ENCODE results near the gene TLL1.

- TF ChIP-seq, protein P1, sequence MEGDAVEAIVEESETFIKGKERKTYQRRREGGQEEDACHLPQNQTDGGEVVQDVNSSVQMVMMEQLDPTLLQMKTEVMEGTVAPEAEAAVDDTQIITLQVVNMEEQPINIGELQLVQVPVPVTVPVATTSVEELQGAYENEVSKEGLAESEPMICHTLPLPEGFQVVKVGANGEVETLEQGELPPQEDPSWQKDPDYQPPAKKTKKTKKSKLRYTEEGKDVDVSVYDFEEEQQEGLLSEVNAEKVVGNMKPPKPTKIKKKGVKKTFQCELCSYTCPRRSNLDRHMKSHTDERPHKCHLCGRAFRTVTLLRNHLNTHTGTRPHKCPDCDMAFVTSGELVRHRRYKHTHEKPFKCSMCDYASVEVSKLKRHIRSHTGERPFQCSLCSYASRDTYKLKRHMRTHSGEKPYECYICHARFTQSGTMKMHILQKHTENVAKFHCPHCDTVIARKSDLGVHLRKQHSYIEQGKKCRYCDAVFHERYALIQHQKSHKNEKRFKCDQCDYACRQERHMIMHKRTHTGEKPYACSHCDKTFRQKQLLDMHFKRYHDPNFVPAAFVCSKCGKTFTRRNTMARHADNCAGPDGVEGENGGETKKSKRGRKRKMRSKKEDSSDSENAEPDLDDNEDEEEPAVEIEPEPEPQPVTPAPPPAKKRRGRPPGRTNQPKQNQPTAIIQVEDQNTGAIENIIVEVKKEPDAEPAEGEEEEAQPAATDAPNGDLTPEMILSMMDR (IDR thresholded peaks at IDR 0.05): no peak
- TF ChIP-seq POLR2A (IDR thresholded peaks at IDR 0.05): no peak
- no peak for TF ChIP-seq POLR2AphosphoS5 (IDR thresholded peaks at IDR 0.05)
Observed at GRCh38 chr4:166042510-166043055, 169.5 kb downstream of the TLL1 start.

All from breast epithelium (tissue), 3 donors.